H1 (cell line): ENCODE measurements around the gene TMEM108. TPM values are rescaled to one million over a fixed set of nuclear protein-coding genes. Genes with fewer than 3 reads are reported as not detected.

ENCODE experiments used
- CTCF ChIA-PET: fragments of 300-600 bp; sonication (Branson Sonifier 250); formaldehyde crosslinking; loops from one replicate; lab custom pipeline; 2021; ENCODE audit not compliant: partially characterized antibody; lab: Charles Lee
- POLR2A ChIA-PET: fragments of 300-600 bp; sonication (Branson Sonifier 250); formaldehyde crosslinking; loops from one replicate; lab custom pipeline; 2021; ENCODE audit warnings: inconsistent platforms; ENCODE audit not compliant: partially characterized antibody; lab: Charles Lee
- DNase-seq, 2 experiments: peaks; one replicate each; pipeline versions ENCODE4 v3.0.0 to v3.0.0-alpha.2; 2010 to 2022; ENCODE audit warnings: low spot score in 2 of 2, low read depth in 1 of 2, mixed read lengths in 1 of 2
- FAIRE-seq: peaks from 2 replicates; lab custom pipeline; 2011; peaks lifted over from hg19 to GRCh38; lab: Jason Lieb, UNC
- H2AFZ ChIP-seq: 2 replicates; pipeline ENCODE4 v1.8.1; 2012; ENCODE audit warnings: low read length, inconsistent platforms
- H2AK5ac ChIP-seq: 2 replicates; pipeline ENCODE4 v1.6.1; 2013; ENCODE audit warnings: low read depth, low read length
- H2BK120ac ChIP-seq: replicated peaks from 2 replicates; pipeline ENCODE3; 2013; ENCODE audit warnings: low read depth, low read length, inconsistent platforms
- H2BK12ac ChIP-seq: 2 replicates; pipeline ENCODE4 v1.6.1; 2013; ENCODE audit warnings: low read depth, low read length
- H2BK15ac ChIP-seq: 2 replicates; pipeline ENCODE4 v1.6.1; 2013; ENCODE audit warnings: low read length
- H2BK20ac ChIP-seq: 2 replicates; pipeline ENCODE4 v1.6.1; 2013; ENCODE audit warnings: low read length
- H2BK5ac ChIP-seq: 2 replicates; pipeline ENCODE4 v1.6.1; 2013; ENCODE audit warnings: low read depth, low read length
- H3K14ac ChIP-seq: 2 replicates; pipeline ENCODE4 v1.6.1; 2013; ENCODE audit warnings: inconsistent platforms; ENCODE audit not compliant: insufficient read length
- H3K18ac ChIP-seq: 2 replicates; pipeline ENCODE4 v1.6.1; 2013; ENCODE audit warnings: low read length; ENCODE audit errors: extremely low read depth
- H3K23ac ChIP-seq: 2 replicates; pipeline ENCODE4 v1.6.1; 2013; ENCODE audit warnings: inconsistent platforms; ENCODE audit not compliant: insufficient read length
- H3K23me2 ChIP-seq: 2 replicates; pipeline ENCODE4 v1.6.1; 2013; ENCODE audit warnings: low read depth, low read length
- H3K27ac ChIP-seq: 2 replicates; pipeline ENCODE4 v1.6.1; 2011; ENCODE audit warnings: low read depth, low read length, inconsistent platforms
- H3K27me3 ChIP-seq, 4 experiments: replicated peaks in 1 of 4; 1 replicate in 1 of 4; 2 replicates in 3 of 4; pipeline versions ENCODE4 v1.6.1 to v1.8.1; 2011 to 2013; ENCODE audit warnings: low read length in 3 of 4, mild to moderate bottlenecking in 3 of 4, inconsistent platforms in 2 of 4, mixed read lengths in 2 of 4, moderate library complexity in 1 of 4; ENCODE audit not compliant: control insufficient read depth in 3 of 4, insufficient read depth in 3 of 4; ENCODE audit errors: extremely low read depth in 1 of 4
- H3K36me3 ChIP-seq, 4 experiments: 2 replicates each; pipeline versions ENCODE4 v1.6.1 to v1.8.1; 2011 to 2013; ENCODE audit warnings: mild to moderate bottlenecking in 4 of 4, low read length in 3 of 4, moderate library complexity in 2 of 4, control low read depth in 1 of 4, inconsistent platforms in 1 of 4; ENCODE audit not compliant: insufficient read depth in 4 of 4, control insufficient read depth in 2 of 4
- H3K4ac ChIP-seq: replicated peaks from 2 replicates; pipeline ENCODE3; 2013; ENCODE audit warnings: low read length, low read depth, mixed read lengths, inconsistent platforms; ENCODE audit not compliant: insufficient read length
- H3K4me1 ChIP-seq, 4 experiments: replicated peaks in 1 of 4; 1 replicate in 1 of 4; 2 replicates in 3 of 4; pipeline versions ENCODE4 v1.6.1 to v1.8.1; 2011 to 2013; ENCODE audit warnings: low read length in 3 of 4, inconsistent platforms in 2 of 4, mixed read lengths in 1 of 4; ENCODE audit not compliant: insufficient read depth in 4 of 4, control insufficient read depth in 3 of 4
- H3K4me2 ChIP-seq, 2 experiments: 2 replicates each; pipeline versions ENCODE4 v1.6.1 to v1.8.1; 2011 to 2013; ENCODE audit warnings: low read depth in 2 of 2, low read length in 2 of 2, control low read depth in 1 of 2, inconsistent platforms in 1 of 2, mild to moderate bottlenecking in 1 of 2; ENCODE audit not compliant: insufficient read depth in 1 of 2
- H3K4me3 ChIP-seq, 4 experiments: fragments of 200-600, 300-600 bp in 1 of 4; sonication (generic), shearing (Covaris generic), sonication (Bioruptor Twin) in 1 of 4; 2 replicates each; pipeline versions ENCODE4 v1.5.1 to v1.8.1; 2011 to 2016; ENCODE audit warnings: low read length in 4 of 4, low read depth in 3 of 4, control low read depth in 2 of 4, inconsistent platforms in 2 of 4, mild to moderate bottlenecking in 2 of 4, mixed read lengths in 1 of 4, moderate library complexity in 1 of 4; ENCODE audit not compliant: insufficient read depth in 2 of 4; ENCODE audit errors: extremely low read depth in 1 of 4
- H3K56ac ChIP-seq: replicated peaks from 2 replicates; pipeline ENCODE3; 2013; ENCODE audit warnings: low read depth, mild to moderate bottlenecking, mixed read lengths, low read length, inconsistent platforms; ENCODE audit not compliant: insufficient read length
- H3K79me1 ChIP-seq: 2 replicates; pipeline ENCODE4 v1.6.1; 2013; ENCODE audit warnings: low read depth, low read length, control low read depth
- H3K79me2 ChIP-seq, 2 experiments: 2 replicates each; pipeline versions ENCODE4 v1.6.1 to v1.8.1; 2012 to 2013; ENCODE audit warnings: low read length in 2 of 2, mild to moderate bottlenecking in 2 of 2, inconsistent platforms in 1 of 2; ENCODE audit not compliant: insufficient read depth in 2 of 2, control insufficient read depth in 1 of 2
- H3K9ac ChIP-seq, 4 experiments: replicated peaks in 1 of 4; 1 replicate in 1 of 4; 2 replicates in 3 of 4; pipeline versions ENCODE4 v1.6.1 to v1.8.1; 2011 to 2013; ENCODE audit warnings: low read depth in 3 of 4, low read length in 3 of 4, control low read depth in 2 of 4, mild to moderate bottlenecking in 2 of 4, moderate library complexity in 2 of 4, inconsistent platforms in 1 of 4; ENCODE audit errors: extremely low read depth in 1 of 4
- H3K9me3 ChIP-seq, 2 experiments: 2 replicates each; pipeline versions ENCODE4 v1.6.1 to v1.8.1; 2012 to 2013; ENCODE audit warnings: mild to moderate bottlenecking in 2 of 2, moderate library complexity in 2 of 2, control low read depth in 1 of 2, inconsistent platforms in 1 of 2, low read depth in 1 of 2, low read length in 1 of 2, mixed read lengths in 1 of 2; ENCODE audit not compliant: insufficient read depth in 2 of 2
- H4K20me1 ChIP-seq, 2 experiments: replicated peaks in 1 of 2; 2 replicates each; pipeline versions ENCODE3 to v1.8.1; 2011 to 2013; ENCODE audit warnings: inconsistent platforms in 2 of 2, low read length in 2 of 2, mild to moderate bottlenecking in 1 of 2; ENCODE audit not compliant: insufficient read depth in 2 of 2, control insufficient read depth in 1 of 2
- H4K5ac ChIP-seq: 2 replicates; pipeline ENCODE4 v1.6.1; 2013; ENCODE audit warnings: low read length, low read depth, mixed read lengths, inconsistent platforms; ENCODE audit not compliant: insufficient read length
- H4K8ac ChIP-seq: 2 replicates; pipeline ENCODE4 v1.8.0; 2013; ENCODE audit warnings: mild to moderate bottlenecking, moderate library complexity, low read length, inconsistent platforms; ENCODE audit not compliant: insufficient read depth; ENCODE audit errors: extremely low read depth
- H4K91ac ChIP-seq: replicated peaks from 2 replicates; pipeline ENCODE3; 2013; ENCODE audit warnings: low read length, mixed read lengths, inconsistent platforms; ENCODE audit not compliant: insufficient read length
- CBX5 ChIP-seq: fragments of 300-800, 300-1000 bp; sonication (generic); IDR thresholded peaks from 2 replicates; pipeline ENCODE4 v1.7.1; 2016; ENCODE audit warnings: antibody characterized with exemption, low read length, low read depth
- CEBPB ChIP-seq: IDR thresholded peaks from 2 replicates; pipeline ENCODE4 v1.6.1; 2012; ENCODE audit warnings: low read depth, low read length
- CHD1 ChIP-seq: IDR thresholded peaks from 2 replicates; pipeline ENCODE4 v1.6.1; 2012; ENCODE audit warnings: low read depth, low read length, improper control_type of control experiment
- CREB1 ChIP-seq: IDR thresholded peaks from 2 replicates; pipeline ENCODE4 v1.6.1; 2012; ENCODE audit warnings: inconsistent platforms
- EGR1 ChIP-seq: IDR thresholded peaks from 2 replicates; pipeline ENCODE4 v1.6.1; 2011; ENCODE audit warnings: low read depth, low read length, borderline replicate concordance
- JUN ChIP-seq: IDR thresholded peaks from 2 replicates; pipeline ENCODE4 v1.6.1; 2011; ENCODE audit warnings: low read depth, mild to moderate bottlenecking, improper control_type of control experiment, low read length
- KDM1A ChIP-seq: fragments of 200-600, 300-600 bp; sonication (generic); IDR thresholded peaks from 2 replicates; pipeline ENCODE4 v1.7.1; 2016; ENCODE audit warnings: mild to moderate bottlenecking, low read length, borderline replicate concordance
- NANOG ChIP-seq: IDR thresholded peaks from 2 replicates; pipeline ENCODE4 v1.6.1; 2011; ENCODE audit warnings: low read length, low read depth, mild to moderate bottlenecking, inconsistent platforms; ENCODE audit not compliant: insufficient read depth, poor library complexity, severe bottlenecking
- NRF1 ChIP-seq: IDR thresholded peaks from 2 replicates; pipeline ENCODE4 v1.6.1; 2011; ENCODE audit warnings: mild to moderate bottlenecking, low read depth, low read length, improper control_type of control experiment
- PHF8 ChIP-seq: fragments of 200-600 bp; sonication (generic); conservative IDR thresholded peaks from 2 replicates; pipeline ENCODE4 v1.7.1; 2012; ENCODE audit warnings: low read depth, mild to moderate bottlenecking, inconsistent platforms, low read length, moderate library complexity
- POLR2A ChIP-seq, 2 experiments: IDR thresholded peaks; 1 replicate in 1 of 2; 2 replicates in 1 of 2; pipeline ENCODE4 v1.6.1; 2011; ENCODE audit warnings: low read depth in 2 of 2, low read length in 2 of 2, mild to moderate bottlenecking in 2 of 2; ENCODE audit errors: control extremely low read depth in 1 of 2
- POU5F1 ChIP-seq: IDR thresholded peaks from 2 replicates; pipeline ENCODE4 v1.6.1; 2011; ENCODE audit warnings: low read depth, mild to moderate bottlenecking, low read length, moderate library complexity
- RBBP5 ChIP-seq: IDR thresholded peaks from 2 replicates; pipeline ENCODE4 v1.7.1; 2012; ENCODE audit warnings: low read depth, mild to moderate bottlenecking, inconsistent platforms, low read length, moderate library complexity, borderline replicate concordance
- SIN3A ChIP-seq, 2 experiments: IDR thresholded peaks in 1 of 2; conservative IDR thresholded peaks in 1 of 2; 2 replicates each; pipeline ENCODE4 v1.6.1; 2011 to 2012; ENCODE audit warnings: low read length in 2 of 2, improper control_type of control experiment in 1 of 2, low read depth in 1 of 2, mild to moderate bottlenecking in 1 of 2
- SP1 ChIP-seq: IDR thresholded peaks from 2 replicates; pipeline ENCODE4 v1.6.1; 2011; ENCODE audit warnings: low read depth, low read length
- ZNF274 ChIP-seq: IDR thresholded peaks from 2 replicates; pipeline ENCODE4 v1.7.0; 2012; ENCODE audit warnings: low read length, borderline replicate concordance; ENCODE audit errors: extremely low read depth
- WGBS, 2 experiments: shearing (Covaris generic) in 1 of 2; methylation state at CpG; one replicate each; pipeline versions ENCODE4 v1.1.6 to v1.1.7; 2013 to 2015; ENCODE audit warnings: low lambda C conversion rate in 2 of 2, mixed read lengths in 2 of 2, inconsistent platforms in 1 of 2, low coverage in 1 of 2, missing lambda C conversion rate in 1 of 2; ENCODE audit not compliant: insufficient replicate concordance in 2 of 2, insufficient coverage in 1 of 2, insufficient read length in 1 of 2; ENCODE audit errors: extremely low coverage in 1 of 2, missing lambda C conversion rate in 1 of 2; 5-methylcytosine and 5-hydroxymethylcytosine counted together
- polyA plus RNA-seq, 7 experiments: library from polyadenylated mRNA; depleted of rRNA in 3 of 7; stranded (reverse) in 5 of 7; unstranded in 2 of 7; fragments of >200 nt in 5 of 7; fragments of 200-250 nt in 2 of 7; gene quantifications; 1 replicate in 5 of 7; 2 replicates in 1 of 7; 4 replicates in 1 of 7; pipeline versions ENCODE4 v1.2.1 to v1.2.3, GENCODE V29; 2011 to 2013; ENCODE audit warnings: missing spikeins in 2 of 7, mixed read lengths in 2 of 7
- total RNA-seq: library from RNA; stranded (reverse); fragmentation: NEBNext Ultra II Directional; extraction: Animal tissue kit (Norgen Biotek cat#: 25700); gene quantifications from 2 replicates; pipeline ENCODE4 v1.2.1, GENCODE V29; 2021

The TMEM108 gene
- total and polyA plus RNA-seq, 2 of the 8 experiments (the other 6 are each of a cell fraction or from before 2014, with no cell fraction given): 14.3 to 16.2 TPM

- no peak overlapping the region for H2BK20ac ChIP-seq
- no peak overlapping the region for H2BK12ac ChIP-seq
- H3K4me2 ChIP-seq: no peak overlapping the region
- DNase-seq (no peak), FAIRE-seq (no peak)
- no peaks in the 10 kb centered on the region for H3K27me3 ChIP-seq
- no peak overlapping the region for H3K23ac ChIP-seq
- no peak overlapping the region for H2BK120ac ChIP-seq
- H3K4me1 ChIP-seq: peaks cover 0 to 5% (median 3%) of the 10 kb centered on the region in 4 experiments; a peak in 3 of 7 replicates
- H3K23me2 ChIP-seq: no peaks in the 10 kb centered on the region
- H4K8ac ChIP-seq: no peak overlapping the region
- ChIA-PET CTCF (interaction anchor here (0.5 to 3.7 kb wide), 9 partner anchors 9 to 1948 kb away, joined by 3 to 17 read pairs (median 3); no protein-coding TSS in a partner anchor), POLR2A (no interaction called here)
- H2AFZ ChIP-seq: no peak overlapping the region
- no peak overlapping the region for H3K9ac ChIP-seq
- H3K4me3 ChIP-seq: no peak overlapping the region
- no peak overlapping the region for H2AK5ac ChIP-seq
- H3K56ac ChIP-seq: no peak overlapping the region
- H3K9me3 ChIP-seq: no peaks in the 10 kb centered on the region
- no peak overlapping the region; the same call in 1 of the 2 replicates for H2BK5ac ChIP-seq
- H2BK15ac ChIP-seq: no peak overlapping the region
- H3K36me3 ChIP-seq: no peaks in the 10 kb centered on the region
- WGBS, 2 experiments: 74% methylated on average over 5 of the region's 5 CpGs; no CpG with 5 or more reads in 1 of the 2 experiments
- H4K20me1 ChIP-seq: no peaks in the 10 kb centered on the region
- no peak overlapping the region for H3K4ac ChIP-seq
- H3K27ac ChIP-seq: no peak overlapping the region
- H3K79me1 ChIP-seq: no peaks in the 10 kb centered on the region
- H3K14ac ChIP-seq: no peak overlapping the region
- no peaks in the 10 kb centered on the region for H3K79me2 ChIP-seq
- no peak overlapping the region for H4K5ac ChIP-seq
- no peak overlapping the region for H4K91ac ChIP-seq
- H3K18ac ChIP-seq: no peak overlapping the region
- TF ChIP-seq KDM1A (no peak), EGR1 (no peak), RBBP5 (no peak), PHF8 (no peak), NANOG (no peak), CEBPB (no peak), POU5F1 (no peak), JUN (no peak), CHD1 (no peak), ZNF274 (no peak), NRF1 (no peak), SIN3A (conservative IDR thresholded peaks at IDR 0.05 in 1 of 2, IDR thresholded peaks at IDR 0.05 in 1 of 2; ENCODE audit: low read depth in 1 of 2, low read length in 2 of 2) (no peak), POLR2A (IDR thresholded peaks at IDR 0.05; ENCODE audit: control extremely low read depth in 1 of 2, low read depth in 2 of 2, low read length in 2 of 2) (no peak), CREB1 (no peak), CBX5 (no peak), SP1 (no peak)
Measured at GRCh38 chr3:133296981-133297380, 258.8 kb downstream of the TMEM108 start.
